ENCODE measurements around the gene GP5. TPM values are rescaled to one million over a fixed set of nuclear protein-coding genes. Genes with fewer than 3 reads are reported as not detected.

Gene GP5
- not detected for total RNA-seq

- no peak for DNase-seq (ENCODE audit: extremely low spot score in 2 of 2)
- peaks cover 43% of the 10 kb centered on the region for H3K4me1 ChIP-seq
- H3K4me3 ChIP-seq, result peak within 1 kb of the TSS; percentile 16 to 42
- H3K27me3 ChIP-seq, result no peaks in the 10 kb centered on the region
- H3K27ac ChIP-seq, result no peak within 1 kb of the TSS
- H3K36me3 ChIP-seq, result no peaks in the 10 kb centered on the region
- intact Hi-C loops (cut with DNase I), result no loop called here
- no peaks in the 10 kb centered on the region for H3K9me3 ChIP-seq
- TF ChIP-seq POLR2A (IDR thresholded peaks at IDR 0.05) (no peak), CTCF (IDR thresholded peaks at IDR 0.05) (no peak), POLR2AphosphoS5 (IDR thresholded peaks at IDR 0.05; ENCODE audit: insufficient read depth in 1 of 2, low read depth in 1 of 2) (no peak)
Measured at GRCh38 chr3:194399166-194399565, at the start of gene GP5. Gene GP5 (minus strand): TSS chr3:194399266. CDS start chr3:194398282, 984 bp downstream.

- Histone ChIP-seq H3K27me3 (no peaks in the 10 kb centered on the region), H3K9me3 (no peaks in the 10 kb centered on the region), H3K36me3 (peaks cover 0 to 41% of the 10 kb centered on the region in 2 donors), H3K4me3 (no peak overlapping the region), H3K27ac (no peak overlapping the region), H3K4me1 (no peaks in the 10 kb centered on the region)
- TF ChIP-seq POLR2A (IDR thresholded peaks at IDR 0.05) (no peak), POLR2AphosphoS5 (IDR thresholded peaks at IDR 0.05; ENCODE audit: insufficient read depth in 1 of 2, low read depth in 1 of 2) (no peak), CTCF (IDR thresholded peaks at IDR 0.05) (no peak)
- no peak for DNase-seq (ENCODE audit: extremely low spot score in 2 of 2)
- intact Hi-C loops (cut with DNase I), result no loop called here
Measured at GRCh38 chr3:194447657-194448056, 48.6 kb upstream of the GP5 start.

GRCh38 chr3:194447161-194447560 lies 48.1 kb upstream of the GP5 start:
- H3K36me3 ChIP-seq, result peaks cover 0 to 41% of the 10 kb centered on the region in 2 donors
- intact Hi-C loops (cut with DNase I), result no loop called here

GRCh38 chr3:194446754-194447153 lies 47.7 kb upstream of the GP5 start:
- Histone ChIP-seq H3K36me3 (peaks cover 0 to 41% of the 10 kb centered on the region in 2 donors), H3K27ac (no peak overlapping the region), H3K9me3 (no peaks in the 10 kb centered on the region), H3K4me3 (no peak overlapping the region), H3K4me1 (no peaks in the 10 kb centered on the region), H3K27me3 (no peaks in the 10 kb centered on the region)
- DNase-seq (ENCODE audit: extremely low spot score in 2 of 2), result no peak
- intact Hi-C loops (cut with DNase I), result no loop called here
- TF ChIP-seq POLR2AphosphoS5 (IDR thresholded peaks at IDR 0.05; ENCODE audit: insufficient read depth in 1 of 2, low read depth in 1 of 2), result no peak
- TF ChIP-seq CTCF (IDR thresholded peaks at IDR 0.05), result no peak
- TF ChIP-seq POLR2A (IDR thresholded peaks at IDR 0.05), result no peak

More at GRCh38 chr3:194447161-194447560, 48.1 kb upstream of the GP5 start:
- no peaks in the 10 kb centered on the region for H3K9me3 ChIP-seq
- no peak overlapping the region for H3K27ac ChIP-seq
- H3K4me1 ChIP-seq, result no peaks in the 10 kb centered on the region
- no peaks in the 10 kb centered on the region for H3K27me3 ChIP-seq
- no peak for DNase-seq (ENCODE audit: extremely low spot score in 2 of 2)
- TF ChIP-seq CTCF (IDR thresholded peaks at IDR 0.05) (no peak), POLR2A (IDR thresholded peaks at IDR 0.05) (no peak), POLR2AphosphoS5 (IDR thresholded peaks at IDR 0.05; ENCODE audit: insufficient read depth in 1 of 2, low read depth in 1 of 2) (no peak)
- H3K4me3 ChIP-seq, result no peak overlapping the region

GRCh38 chr3:194446172-194446571 lies 47.1 kb upstream of the GP5 start:
- H3K9me3 ChIP-seq, result no peaks in the 10 kb centered on the region
- intact Hi-C loops (cut with DNase I), result no loop called here
- H3K4me3 ChIP-seq, result no peak overlapping the region
- H3K36me3 ChIP-seq, result peaks cover 0 to 41% of the 10 kb centered on the region in 2 donors
- no peak for DNase-seq (ENCODE audit: extremely low spot score in 2 of 2)
- no peak for TF ChIP-seq CTCF (IDR thresholded peaks at IDR 0.05)
- no peak for TF ChIP-seq POLR2A (IDR thresholded peaks at IDR 0.05)
- TF ChIP-seq POLR2AphosphoS5 (IDR thresholded peaks at IDR 0.05; ENCODE audit: insufficient read depth in 1 of 2, low read depth in 1 of 2), result no peak
- no peak overlapping the region for H3K27ac ChIP-seq
- H3K4me1 ChIP-seq, result no peaks in the 10 kb centered on the region
- H3K27me3 ChIP-seq, result no peaks in the 10 kb centered on the region
